K562 (cell line): ENCODE results near the gene MYH9. TPM values are rescaled to one million over a fixed set of nuclear protein-coding genes. Genes with fewer than 3 reads are reported as not detected.
A peak's percentile ranks its signal among the peaks of the same experiment; 100 is the strongest.

ENCODE experiments used
- JUND ChIP-seq, 2 experiments: IDR thresholded peaks; 2 replicates in 1 of 2; 3 replicates in 1 of 2; pipeline ENCODE4 v1.6.1; 2011; ENCODE audit warnings: borderline replicate concordance in 2 of 2, low read depth in 2 of 2, low read length in 2 of 2, improper control_type of control experiment in 1 of 2, missing biosample characterization in 1 of 2, missing genetic modification characterization in 1 of 2, missing genetic modification reagents in 1 of 2
- polyA plus RNA-seq, 8 experiments: library from polyadenylated mRNA; depleted of rRNA in 4 of 8; stranded (reverse) in 5 of 8; unstranded in 3 of 8; fragments of >200 nt; fragmentation: Nextera tagmentation in 2 of 8; fragmentation: Illumina TruSeq in 1 of 8; extraction: Ambion mirVana in 2 of 8; extraction: Trizol in 1 of 8; gene quantifications; 2 replicates each; pipeline versions ENCODE4 v1.2.1 to v1.2.3, GENCODE V29; 2011 to 2014; ENCODE audit warnings: inconsistent platforms in 1 of 8, missing spikeins in 1 of 8
- total RNA-seq, 7 experiments: library from RNA; depleted of rRNA in 6 of 7; stranded (reverse); fragments of >200 nt in 6 of 7; fragmentation: Illumina TruSeq in 2 of 7; extraction: Trizol in 2 of 7; gene quantifications; 2 replicates each; pipeline versions ENCODE4 v1.2.1 to v1.2.3, GENCODE V29; 2011 to 2021; ENCODE audit warnings: low replicate concordance in 1 of 7
- TF ChIP-seq, protein P1 (sequence below), 2 experiments: fragments of 450-650 bp; IDR thresholded peaks; 2 replicates each; pipeline ENCODE4 v1.6.1; 2018; ENCODE audit warnings: mild to moderate bottlenecking in 2 of 2, low read depth in 1 of 2; ENCODE audit not compliant: partially characterized antibody in 2 of 2
- TF ChIP-seq, protein P2 (sequence below), 2 experiments: fragments of 200-800 bp in 1 of 2; sonication (Bioruptor generic) in 1 of 2; sonication (generic) in 1 of 2; formaldehyde crosslinking in 1 of 2; IDR thresholded peaks in 1 of 2; conservative IDR thresholded peaks in 1 of 2; 2 replicates each; pipeline versions ENCODE4 v1.5.0 to v1.6.1; 2016 to 2020; ENCODE audit warnings: missing compliant biosample characterization in 1 of 2, missing genetic modification characterization in 1 of 2, missing genetic modification reagents in 1 of 2
- TF ChIP-seq, protein P3 (sequence below), 2 experiments: fragments of 450-650 bp in 1 of 2; sonication (generic) in 1 of 2; formaldehyde crosslinking in 1 of 2; IDR thresholded peaks; 2 replicates each; pipeline versions ENCODE4 v1.7.1 to v1.9.0; 2016 to 2022; ENCODE audit warnings: inconsistent platforms in 1 of 2, mild to moderate bottlenecking in 1 of 2, missing genetic modification reagents in 1 of 2
- TF ChIP-seq, protein P4 (sequence below): fragments of 250-450 bp; sonication (Bioruptor Pico); IDR thresholded peaks from 2 replicates; pipeline ENCODE4 v1.8.0; 2021; ENCODE audit warnings: mild to moderate bottlenecking, moderate library complexity
- TF ChIP-seq, protein P5 (sequence below): sonication (generic); IDR thresholded peaks from 2 replicates; pipeline ENCODE4 v1.6.1; 2016

Gene MYH9
- total and polyA plus RNA-seq, 9 of the 15 experiments (the other 6 are each of a cell fraction or from before 2014, with no cell fraction given) = 0.71 to 111 (median 24.6) TPM

DNA sequence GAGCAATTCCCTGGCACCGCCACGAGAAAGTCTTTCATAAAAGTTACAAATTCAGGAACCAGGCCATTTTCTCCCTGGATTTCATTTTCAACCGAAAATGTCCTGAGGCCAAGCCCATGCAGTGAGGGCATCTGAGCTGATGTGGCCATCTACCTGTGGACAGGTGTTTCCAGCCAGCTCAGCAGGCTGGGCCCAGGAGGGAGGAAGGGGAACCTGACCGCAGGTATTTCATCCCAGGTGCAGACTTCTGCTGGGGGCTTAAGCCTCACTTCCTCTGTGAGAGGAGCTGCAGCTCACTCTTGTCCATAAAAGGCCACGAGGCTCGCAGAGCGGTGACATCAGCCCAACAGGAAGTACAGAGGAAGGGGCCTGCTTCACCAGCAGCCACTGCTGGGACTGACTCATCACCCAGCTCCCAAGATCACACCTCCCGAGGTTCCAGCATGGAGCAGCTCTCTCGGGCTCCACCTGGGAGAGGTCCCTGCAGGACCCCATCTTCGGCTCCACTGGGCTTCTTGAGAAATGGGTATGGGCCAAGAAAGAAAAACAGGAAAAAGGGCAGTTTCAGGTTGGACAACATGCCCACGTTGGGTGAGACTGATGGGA, 56.4 kb downstream of the MYH9 start (continued):
- TF ChIP-seq, protein P1, sequence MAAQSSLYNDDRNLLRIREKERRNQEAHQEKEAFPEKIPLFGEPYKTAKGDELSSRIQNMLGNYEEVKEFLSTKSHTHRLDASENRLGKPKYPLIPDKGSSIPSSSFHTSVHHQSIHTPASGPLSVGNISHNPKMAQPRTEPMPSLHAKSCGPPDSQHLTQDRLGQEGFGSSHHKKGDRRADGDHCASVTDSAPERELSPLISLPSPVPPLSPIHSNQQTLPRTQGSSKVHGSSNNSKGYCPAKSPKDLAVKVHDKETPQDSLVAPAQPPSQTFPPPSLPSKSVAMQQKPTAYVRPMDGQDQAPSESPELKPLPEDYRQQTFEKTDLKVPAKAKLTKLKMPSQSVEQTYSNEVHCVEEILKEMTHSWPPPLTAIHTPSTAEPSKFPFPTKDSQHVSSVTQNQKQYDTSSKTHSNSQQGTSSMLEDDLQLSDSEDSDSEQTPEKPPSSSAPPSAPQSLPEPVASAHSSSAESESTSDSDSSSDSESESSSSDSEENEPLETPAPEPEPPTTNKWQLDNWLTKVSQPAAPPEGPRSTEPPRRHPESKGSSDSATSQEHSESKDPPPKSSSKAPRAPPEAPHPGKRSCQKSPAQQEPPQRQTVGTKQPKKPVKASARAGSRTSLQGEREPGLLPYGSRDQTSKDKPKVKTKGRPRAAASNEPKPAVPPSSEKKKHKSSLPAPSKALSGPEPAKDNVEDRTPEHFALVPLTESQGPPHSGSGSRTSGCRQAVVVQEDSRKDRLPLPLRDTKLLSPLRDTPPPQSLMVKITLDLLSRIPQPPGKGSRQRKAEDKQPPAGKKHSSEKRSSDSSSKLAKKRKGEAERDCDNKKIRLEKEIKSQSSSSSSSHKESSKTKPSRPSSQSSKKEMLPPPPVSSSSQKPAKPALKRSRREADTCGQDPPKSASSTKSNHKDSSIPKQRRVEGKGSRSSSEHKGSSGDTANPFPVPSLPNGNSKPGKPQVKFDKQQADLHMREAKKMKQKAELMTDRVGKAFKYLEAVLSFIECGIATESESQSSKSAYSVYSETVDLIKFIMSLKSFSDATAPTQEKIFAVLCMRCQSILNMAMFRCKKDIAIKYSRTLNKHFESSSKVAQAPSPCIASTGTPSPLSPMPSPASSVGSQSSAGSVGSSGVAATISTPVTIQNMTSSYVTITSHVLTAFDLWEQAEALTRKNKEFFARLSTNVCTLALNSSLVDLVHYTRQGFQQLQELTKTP (IDR thresholded peaks at IDR 0.05; ENCODE audit: low read depth in 1 of 2, partially characterized antibody in 2 of 2) = no peak
- TF ChIP-seq, protein P2, sequence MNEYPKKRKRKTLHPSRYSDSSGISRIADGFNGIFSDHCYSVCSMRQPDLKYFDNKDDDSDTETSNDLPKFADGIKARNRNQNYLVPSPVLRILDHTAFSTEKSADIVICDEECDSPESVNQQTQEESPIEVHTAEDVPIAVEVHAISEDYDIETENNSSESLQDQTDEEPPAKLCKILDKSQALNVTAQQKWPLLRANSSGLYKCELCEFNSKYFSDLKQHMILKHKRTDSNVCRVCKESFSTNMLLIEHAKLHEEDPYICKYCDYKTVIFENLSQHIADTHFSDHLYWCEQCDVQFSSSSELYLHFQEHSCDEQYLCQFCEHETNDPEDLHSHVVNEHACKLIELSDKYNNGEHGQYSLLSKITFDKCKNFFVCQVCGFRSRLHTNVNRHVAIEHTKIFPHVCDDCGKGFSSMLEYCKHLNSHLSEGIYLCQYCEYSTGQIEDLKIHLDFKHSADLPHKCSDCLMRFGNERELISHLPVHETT (CRISPR knock-in tag; conservative IDR thresholded peaks at IDR 0.05 in 1 of 2, IDR thresholded peaks at IDR 0.05 in 1 of 2) = peak in 1 of 2 experiments; percentile 79; a peak in 1 of 4 replicates
- TF ChIP-seq, protein P3, sequence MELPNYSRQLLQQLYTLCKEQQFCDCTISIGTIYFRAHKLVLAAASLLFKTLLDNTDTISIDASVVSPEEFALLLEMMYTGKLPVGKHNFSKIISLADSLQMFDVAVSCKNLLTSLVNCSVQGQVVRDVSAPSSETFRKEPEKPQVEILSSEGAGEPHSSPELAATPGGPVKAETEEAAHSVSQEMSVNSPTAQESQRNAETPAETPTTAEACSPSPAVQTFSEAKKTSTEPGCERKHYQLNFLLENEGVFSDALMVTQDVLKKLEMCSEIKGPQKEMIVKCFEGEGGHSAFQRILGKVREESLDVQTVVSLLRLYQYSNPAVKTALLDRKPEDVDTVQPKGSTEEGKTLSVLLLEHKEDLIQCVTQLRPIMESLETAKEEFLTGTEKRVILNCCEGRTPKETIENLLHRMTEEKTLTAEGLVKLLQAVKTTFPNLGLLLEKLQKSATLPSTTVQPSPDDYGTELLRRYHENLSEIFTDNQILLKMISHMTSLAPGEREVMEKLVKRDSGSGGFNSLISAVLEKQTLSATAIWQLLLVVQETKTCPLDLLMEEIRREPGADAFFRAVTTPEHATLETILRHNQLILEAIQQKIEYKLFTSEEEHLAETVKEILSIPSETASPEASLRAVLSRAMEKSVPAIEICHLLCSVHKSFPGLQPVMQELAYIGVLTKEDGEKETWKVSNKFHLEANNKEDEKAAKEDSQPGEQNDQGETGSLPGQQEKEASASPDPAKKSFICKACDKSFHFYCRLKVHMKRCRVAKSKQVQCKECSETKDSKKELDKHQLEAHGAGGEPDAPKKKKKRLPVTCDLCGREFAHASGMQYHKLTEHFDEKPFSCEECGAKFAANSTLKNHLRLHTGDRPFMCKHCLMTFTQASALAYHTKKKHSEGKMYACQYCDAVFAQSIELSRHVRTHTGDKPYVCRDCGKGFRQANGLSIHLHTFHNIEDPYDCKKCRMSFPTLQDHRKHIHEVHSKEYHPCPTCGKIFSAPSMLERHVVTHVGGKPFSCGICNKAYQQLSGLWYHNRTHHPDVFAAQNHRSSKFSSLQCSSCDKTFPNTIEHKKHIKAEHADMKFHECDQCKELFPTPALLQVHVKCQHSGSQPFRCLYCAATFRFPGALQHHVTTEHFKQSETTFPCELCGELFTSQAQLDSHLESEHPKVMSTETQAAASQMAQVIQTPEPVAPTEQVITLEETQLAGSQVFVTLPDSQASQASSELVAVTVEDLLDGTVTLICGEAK (IDR thresholded peaks at IDR 0.05) = 0 out of 2 replicates have a peak, but pooled peaks have one; percentile 33
- TF ChIP-seq, protein P3 (CRISPR knock-in tag; IDR thresholded peaks at IDR 0.05) = no peak
- TF ChIP-seq, protein P4, sequence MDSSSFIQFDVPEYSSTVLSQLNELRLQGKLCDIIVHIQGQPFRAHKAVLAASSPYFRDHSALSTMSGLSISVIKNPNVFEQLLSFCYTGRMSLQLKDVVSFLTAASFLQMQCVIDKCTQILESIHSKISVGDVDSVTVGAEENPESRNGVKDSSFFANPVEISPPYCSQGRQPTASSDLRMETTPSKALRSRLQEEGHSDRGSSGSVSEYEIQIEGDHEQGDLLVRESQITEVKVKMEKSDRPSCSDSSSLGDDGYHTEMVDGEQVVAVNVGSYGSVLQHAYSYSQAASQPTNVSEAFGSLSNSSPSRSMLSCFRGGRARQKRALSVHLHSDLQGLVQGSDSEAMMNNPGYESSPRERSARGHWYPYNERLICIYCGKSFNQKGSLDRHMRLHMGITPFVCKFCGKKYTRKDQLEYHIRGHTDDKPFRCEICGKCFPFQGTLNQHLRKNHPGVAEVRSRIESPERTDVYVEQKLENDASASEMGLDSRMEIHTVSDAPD (CRISPR knock-in tag) = peak; percentile 11; the same call in 1 of the 2 replicates
- TF ChIP-seq JUND (IDR thresholded peaks at IDR 0.05; ENCODE audit: borderline replicate concordance, low read depth, low read length) (peak; percentile 96), JUND (tag; IDR thresholded peaks at IDR 0.05; ENCODE audit: borderline replicate concordance, low read depth, low read length) (peak; percentile 93; the same call in 2 of the 3 replicates)
- TF ChIP-seq, protein P5, sequence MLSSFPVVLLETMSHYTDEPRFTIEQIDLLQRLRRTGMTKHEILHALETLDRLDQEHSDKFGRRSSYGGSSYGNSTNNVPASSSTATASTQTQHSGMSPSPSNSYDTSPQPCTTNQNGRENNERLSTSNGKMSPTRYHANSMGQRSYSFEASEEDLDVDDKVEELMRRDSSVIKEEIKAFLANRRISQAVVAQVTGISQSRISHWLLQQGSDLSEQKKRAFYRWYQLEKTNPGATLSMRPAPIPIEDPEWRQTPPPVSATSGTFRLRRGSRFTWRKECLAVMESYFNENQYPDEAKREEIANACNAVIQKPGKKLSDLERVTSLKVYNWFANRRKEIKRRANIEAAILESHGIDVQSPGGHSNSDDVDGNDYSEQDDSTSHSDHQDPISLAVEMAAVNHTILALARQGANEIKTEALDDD = no peak
